ENCODE results near the gene NLRP4. TPM values are rescaled to one million over a fixed set of nuclear protein-coding genes. Genes with fewer than 3 reads are reported as not detected.

Gene NLRP4, protein sequence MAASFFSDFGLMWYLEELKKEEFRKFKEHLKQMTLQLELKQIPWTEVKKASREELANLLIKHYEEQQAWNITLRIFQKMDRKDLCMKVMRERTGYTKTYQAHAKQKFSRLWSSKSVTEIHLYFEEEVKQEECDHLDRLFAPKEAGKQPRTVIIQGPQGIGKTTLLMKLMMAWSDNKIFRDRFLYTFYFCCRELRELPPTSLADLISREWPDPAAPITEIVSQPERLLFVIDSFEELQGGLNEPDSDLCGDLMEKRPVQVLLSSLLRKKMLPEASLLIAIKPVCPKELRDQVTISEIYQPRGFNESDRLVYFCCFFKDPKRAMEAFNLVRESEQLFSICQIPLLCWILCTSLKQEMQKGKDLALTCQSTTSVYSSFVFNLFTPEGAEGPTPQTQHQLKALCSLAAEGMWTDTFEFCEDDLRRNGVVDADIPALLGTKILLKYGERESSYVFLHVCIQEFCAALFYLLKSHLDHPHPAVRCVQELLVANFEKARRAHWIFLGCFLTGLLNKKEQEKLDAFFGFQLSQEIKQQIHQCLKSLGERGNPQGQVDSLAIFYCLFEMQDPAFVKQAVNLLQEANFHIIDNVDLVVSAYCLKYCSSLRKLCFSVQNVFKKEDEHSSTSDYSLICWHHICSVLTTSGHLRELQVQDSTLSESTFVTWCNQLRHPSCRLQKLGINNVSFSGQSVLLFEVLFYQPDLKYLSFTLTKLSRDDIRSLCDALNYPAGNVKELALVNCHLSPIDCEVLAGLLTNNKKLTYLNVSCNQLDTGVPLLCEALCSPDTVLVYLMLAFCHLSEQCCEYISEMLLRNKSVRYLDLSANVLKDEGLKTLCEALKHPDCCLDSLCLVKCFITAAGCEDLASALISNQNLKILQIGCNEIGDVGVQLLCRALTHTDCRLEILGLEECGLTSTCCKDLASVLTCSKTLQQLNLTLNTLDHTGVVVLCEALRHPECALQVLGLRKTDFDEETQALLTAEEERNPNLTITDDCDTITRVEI
- total RNA-seq (2014; rRNA removed; shearing (Covaris generic)) (0.19 TPM in 1 of 2 replicates, not detected in the other), polyA plus RNA-seq (2016; fragmentation: Nextera tagmentation; extraction: Ambion mirVana) (not detected in 2 replicates)
- long read RNA-seq: 0 reads

- no peaks in the 10 kb centered on the region for H3K4me1 Mint-ChIP-seq
- Histone ChIP-seq H3K4me2 (no peak within 1 kb of the TSS), H2AFZ (no peak within 1 kb of the TSS), H3K79me2 (replicated peaks; ENCODE audit: insufficient read depth) (no peaks in the 10 kb centered on the region), H3K36me3 (ENCODE audit: insufficient read depth) (no peaks in the 10 kb centered on the region; the same call in 1 of the 2 replicates), H3K27me3 (ENCODE audit: insufficient read depth) (no peaks in the 10 kb centered on the region), H3F3A (replicated peaks; ENCODE audit: low read depth) (no peaks in the 10 kb centered on the region), H3K9me2 (ENCODE audit: insufficient read depth) (no peaks in the 10 kb centered on the region), H4K20me1 (replicated peaks; ENCODE audit: insufficient read depth) (no peaks in the 10 kb centered on the region), H3K4me3 (no peak within 1 kb of the TSS), H3K27ac (ENCODE audit: low read depth) (no peak within 1 kb of the TSS), H3K4me1 (ENCODE audit: insufficient read depth) (no peaks in the 10 kb centered on the region)
- ATAC-seq: no peak
- no peak for DNase-seq (ENCODE audit: low spot score)
- no peaks in the 10 kb centered on the region for H3K27me3 Mint-ChIP-seq (ENCODE audit: insufficient read depth, low read depth, poor library complexity)
- H3K4me3 Mint-ChIP-seq: no peak within 1 kb of the TSS
- no peak within 1 kb of the TSS for H3K27ac Mint-ChIP-seq
- H3K9me3 Mint-ChIP-seq: peaks cover 88% of the 10 kb centered on the region
- H3K36me3 Mint-ChIP-seq (ENCODE audit: low read depth): peaks cover 17% of the 10 kb centered on the region
- TF ChIP-seq POLR2AphosphoS5 (IDR thresholded peaks at IDR 0.05; ENCODE audit: low read depth): no peak
- no peak for TF ChIP-seq NANOG (IDR thresholded peaks at IDR 0.05; ENCODE audit: borderline replicate concordance)
- no peak for TF ChIP-seq ZNF114 (CRISPR knock-in tag; IDR thresholded peaks at IDR 0.05)
- TF ChIP-seq JUNB (IDR thresholded peaks at IDR 0.05; ENCODE audit: unreplicated experiment): no peak
- TF ChIP-seq ZNF331 (CRISPR knock-in tag; IDR thresholded peaks at IDR 0.05; ENCODE audit: low read depth): no peak
- no peak for TF ChIP-seq STAT1 (IDR thresholded peaks at IDR 0.05; ENCODE audit: unreplicated experiment)
- TF ChIP-seq CREB1 (CRISPR knock-in tag; IDR thresholded peaks at IDR 0.05; ENCODE audit: low read depth): no peak
- no peak for TF ChIP-seq EZH2phosphoT487 (IDR thresholded peaks at IDR 0.05; ENCODE audit: unreplicated experiment)
- TF ChIP-seq ETS1 (IDR thresholded peaks at IDR 0.05): no peak
- TF ChIP-seq, protein P1, sequence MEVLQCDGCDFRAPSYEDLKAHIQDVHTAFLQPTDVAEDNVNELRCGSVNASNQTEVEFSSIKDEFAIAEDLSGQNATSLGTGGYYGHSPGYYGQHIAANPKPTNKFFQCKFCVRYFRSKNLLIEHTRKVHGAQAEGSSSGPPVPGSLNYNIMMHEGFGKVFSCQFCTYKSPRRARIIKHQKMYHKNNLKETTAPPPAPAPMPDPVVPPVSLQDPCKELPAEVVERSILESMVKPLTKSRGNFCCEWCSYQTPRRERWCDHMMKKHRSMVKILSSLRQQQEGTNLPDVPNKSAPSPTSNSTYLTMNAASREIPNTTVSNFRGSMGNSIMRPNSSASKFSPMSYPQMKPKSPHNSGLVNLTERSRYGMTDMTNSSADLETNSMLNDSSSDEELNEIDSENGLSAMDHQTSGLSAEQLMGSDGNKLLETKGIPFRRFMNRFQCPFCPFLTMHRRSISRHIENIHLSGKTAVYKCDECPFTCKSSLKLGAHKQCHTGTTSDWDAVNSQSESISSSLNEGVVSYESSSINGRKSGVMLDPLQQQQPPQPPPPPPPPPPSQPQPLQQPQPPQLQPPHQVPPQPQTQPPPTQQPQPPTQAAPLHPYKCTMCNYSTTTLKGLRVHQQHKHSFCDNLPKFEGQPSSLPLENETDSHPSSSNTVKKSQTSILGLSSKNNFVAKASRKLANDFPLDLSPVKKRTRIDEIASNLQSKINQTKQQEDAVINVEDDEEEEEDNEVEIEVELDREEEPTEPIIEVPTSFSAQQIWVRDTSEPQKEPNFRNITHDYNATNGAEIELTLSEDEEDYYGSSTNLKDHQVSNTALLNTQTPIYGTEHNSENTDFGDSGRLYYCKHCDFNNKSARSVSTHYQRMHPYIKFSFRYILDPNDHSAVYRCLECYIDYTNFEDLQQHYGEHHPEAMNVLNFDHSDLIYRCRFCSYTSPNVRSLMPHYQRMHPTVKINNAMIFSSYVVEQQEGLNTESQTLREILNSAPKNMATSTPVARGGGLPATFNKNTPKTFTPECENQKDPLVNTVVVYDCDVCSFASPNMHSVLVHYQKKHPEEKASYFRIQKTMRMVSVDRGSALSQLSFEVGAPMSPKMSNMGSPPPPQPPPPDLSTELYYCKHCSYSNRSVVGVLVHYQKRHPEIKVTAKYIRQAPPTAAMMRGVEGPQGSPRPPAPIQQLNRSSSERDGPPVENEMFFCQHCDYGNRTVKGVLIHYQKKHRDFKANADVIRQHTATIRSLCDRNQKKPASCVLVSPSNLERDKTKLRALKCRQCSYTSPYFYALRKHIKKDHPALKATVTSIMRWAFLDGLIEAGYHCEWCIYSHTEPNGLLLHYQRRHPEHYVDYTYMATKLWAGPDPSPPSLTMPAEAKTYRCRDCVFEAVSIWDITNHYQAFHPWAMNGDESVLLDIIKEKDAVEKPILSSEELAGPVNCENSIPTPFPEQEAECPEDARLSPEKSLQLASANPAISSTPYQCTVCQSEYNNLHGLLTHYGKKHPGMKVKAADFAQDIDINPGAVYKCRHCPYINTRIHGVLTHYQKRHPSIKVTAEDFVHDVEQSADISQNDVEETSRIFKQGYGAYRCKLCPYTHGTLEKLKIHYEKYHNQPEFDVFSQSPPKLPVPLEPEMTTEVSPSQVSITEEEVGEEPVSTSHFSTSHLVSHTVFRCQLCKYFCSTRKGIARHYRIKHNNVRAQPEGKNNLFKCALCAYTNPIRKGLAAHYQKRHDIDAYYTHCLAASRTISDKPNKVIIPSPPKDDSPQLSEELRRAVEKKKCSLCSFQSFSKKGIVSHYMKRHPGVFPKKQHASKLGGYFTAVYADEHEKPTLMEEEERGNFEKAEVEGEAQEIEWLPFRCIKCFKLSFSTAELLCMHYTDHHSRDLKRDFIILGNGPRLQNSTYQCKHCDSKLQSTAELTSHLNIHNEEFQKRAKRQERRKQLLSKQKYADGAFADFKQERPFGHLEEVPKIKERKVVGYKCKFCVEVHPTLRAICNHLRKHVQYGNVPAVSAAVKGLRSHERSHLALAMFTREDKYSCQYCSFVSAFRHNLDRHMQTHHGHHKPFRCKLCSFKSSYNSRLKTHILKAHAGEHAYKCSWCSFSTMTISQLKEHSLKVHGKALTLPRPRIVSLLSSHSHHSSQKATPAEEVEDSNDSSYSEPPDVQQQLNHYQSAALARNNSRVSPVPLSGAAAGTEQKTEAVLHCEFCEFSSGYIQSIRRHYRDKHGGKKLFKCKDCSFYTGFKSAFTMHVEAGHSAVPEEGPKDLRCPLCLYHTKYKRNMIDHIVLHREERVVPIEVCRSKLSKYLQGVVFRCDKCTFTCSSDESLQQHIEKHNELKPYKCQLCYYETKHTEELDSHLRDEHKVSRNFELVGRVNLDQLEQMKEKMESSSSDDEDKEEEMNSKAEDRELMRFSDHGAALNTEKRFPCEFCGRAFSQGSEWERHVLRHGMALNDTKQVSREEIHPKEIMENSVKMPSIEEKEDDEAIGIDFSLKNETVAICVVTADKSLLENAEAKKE (CRISPR knock-in tag; IDR thresholded peaks at IDR 0.05): no peak
- TF ChIP-seq, protein P2, sequence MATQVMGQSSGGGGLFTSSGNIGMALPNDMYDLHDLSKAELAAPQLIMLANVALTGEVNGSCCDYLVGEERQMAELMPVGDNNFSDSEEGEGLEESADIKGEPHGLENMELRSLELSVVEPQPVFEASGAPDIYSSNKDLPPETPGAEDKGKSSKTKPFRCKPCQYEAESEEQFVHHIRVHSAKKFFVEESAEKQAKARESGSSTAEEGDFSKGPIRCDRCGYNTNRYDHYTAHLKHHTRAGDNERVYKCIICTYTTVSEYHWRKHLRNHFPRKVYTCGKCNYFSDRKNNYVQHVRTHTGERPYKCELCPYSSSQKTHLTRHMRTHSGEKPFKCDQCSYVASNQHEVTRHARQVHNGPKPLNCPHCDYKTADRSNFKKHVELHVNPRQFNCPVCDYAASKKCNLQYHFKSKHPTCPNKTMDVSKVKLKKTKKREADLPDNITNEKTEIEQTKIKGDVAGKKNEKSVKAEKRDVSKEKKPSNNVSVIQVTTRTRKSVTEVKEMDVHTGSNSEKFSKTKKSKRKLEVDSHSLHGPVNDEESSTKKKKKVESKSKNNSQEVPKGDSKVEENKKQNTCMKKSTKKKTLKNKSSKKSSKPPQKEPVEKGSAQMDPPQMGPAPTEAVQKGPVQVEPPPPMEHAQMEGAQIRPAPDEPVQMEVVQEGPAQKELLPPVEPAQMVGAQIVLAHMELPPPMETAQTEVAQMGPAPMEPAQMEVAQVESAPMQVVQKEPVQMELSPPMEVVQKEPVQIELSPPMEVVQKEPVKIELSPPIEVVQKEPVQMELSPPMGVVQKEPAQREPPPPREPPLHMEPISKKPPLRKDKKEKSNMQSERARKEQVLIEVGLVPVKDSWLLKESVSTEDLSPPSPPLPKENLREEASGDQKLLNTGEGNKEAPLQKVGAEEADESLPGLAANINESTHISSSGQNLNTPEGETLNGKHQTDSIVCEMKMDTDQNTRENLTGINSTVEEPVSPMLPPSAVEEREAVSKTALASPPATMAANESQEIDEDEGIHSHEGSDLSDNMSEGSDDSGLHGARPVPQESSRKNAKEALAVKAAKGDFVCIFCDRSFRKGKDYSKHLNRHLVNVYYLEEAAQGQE (IDR thresholded peaks at IDR 0.05; ENCODE audit: unreplicated experiment): no peak
These were observed at the start of gene NLRP4 for GRCh38 chr19:55836340-55836739. Gene NLRP4 (plus strand): TSS chr19:55836540. CDS start chr19:55852081, 15,541 bp downstream.

All from GM23338 (cell line).